Transverse colon (tissue), 4 donors: ENCODE data around the gene TNFRSF18. TPM values are rescaled to one million over a fixed set of nuclear protein-coding genes. Genes with fewer than 3 reads are reported as not detected.

Experiments used
- DNase-seq: peaks from one replicate; pipeline ENCODE4 v3.0.0-alpha.2; 2019
- H3K27ac ChIP-seq, 4 donors: fragments of 200-600 bp; sonication (generic); 2 replicates each; pipeline ENCODE4 v1.5.1; 2016 to 2018; ENCODE audit warnings: inconsistent platforms in 4 of 4
- H3K27me3 ChIP-seq: fragments of 200-600 bp; sonication (generic); 2 replicates; pipeline ENCODE4 v1.5.1; 2017; ENCODE audit warnings: inconsistent platforms
- H3K36me3 ChIP-seq, 4 donors: fragments of 200-600 bp; sonication (generic); 2 replicates each; pipeline ENCODE4 v1.5.1; 2017 to 2019; ENCODE audit warnings: inconsistent platforms in 4 of 4
- H3K4me1 ChIP-seq, 4 donors: fragments of 200-600 bp; sonication (generic); 2 replicates each; pipeline ENCODE4 v1.5.1; 2017 to 2020; ENCODE audit warnings: inconsistent platforms in 4 of 4
- H3K4me3 ChIP-seq, 4 donors: fragments of 200-600 bp; sonication (generic); 1 replicate in 1 of 4; 2 replicates in 3 of 4; pipeline versions ENCODE4 v1.5.1 to v1.6.1; 2017 to 2019; ENCODE audit warnings: inconsistent platforms in 4 of 4
- H3K9me3 ChIP-seq, 2 donors: fragments of 200-600 bp; sonication (generic); 2 replicates each; pipeline ENCODE4 v1.5.1; 2017 to 2019; ENCODE audit warnings: inconsistent platforms in 2 of 2
- EP300 ChIP-seq: sonication (generic); formaldehyde crosslinking; IDR thresholded peaks from one replicate; pipeline ENCODE4 v1.6.1; 2017; ENCODE audit warnings: antibody characterized with exemption, low read depth
- POLR2A ChIP-seq: fragments of 450-650 bp; IDR thresholded peaks from one replicate; pipeline ENCODE4 v1.6.1; 2016; ENCODE audit warnings: antibody characterized with exemption, mild to moderate bottlenecking, moderate library complexity
- POLR2AphosphoS5 ChIP-seq, 3 donors: sonication (generic); formaldehyde crosslinking; IDR thresholded peaks; one replicate each; pipeline ENCODE4 v1.6.1; 2016; ENCODE audit warnings: antibody characterized with exemption in 3 of 3
- WGBS, 2 donors: methylation state at CpG; one replicate each; pipeline ENCODE4 v1.1.5; 2018; ENCODE audit warnings: low coverage in 1 of 2; 5-methylcytosine and 5-hydroxymethylcytosine counted together
- in situ Hi-C, 4 donors: fragments of 200-750 bp; cut with MboI; loops; one replicate each; pipeline versions ENCODE4 v1.15.0 to v1.15.1; 2017; ENCODE audit warnings: low sequenced_read_pairs in 3 of 4, low pct_ligation_motif_present in 1 of 4, low pct_unique_long_range_greater_than_20kb in 1 of 4
- intact Hi-C: fragments of 100-400 bp; cut with DNase I; formaldehyde crosslinking; loops from one replicate; pipeline ENCODE4 v1.15.1; 2023; ENCODE audit warnings: low total_unique reads
- total RNA-seq, 4 donors: library from RNA; depleted of rRNA; stranded (reverse); fragments of >200 nt; gene quantifications; one replicate each; pipeline ENCODE4 v1.1.0, GENCODE V29; 2016
- TF ChIP-seq, protein P1 (sequence below), 5 experiments: fragments of 200-600 bp in 3 of 5; fragments of 450-650 bp in 2 of 5; sonication (generic) in 3 of 5; IDR thresholded peaks; 1 replicate in 2 of 5; 2 replicates in 3 of 5; pipeline ENCODE4 v1.5.1; 2016 to 2017; ENCODE audit warnings: antibody characterized with exemption in 5 of 5, inconsistent platforms in 3 of 5, mild to moderate bottlenecking in 2 of 5, moderate library complexity in 1 of 5

The TNFRSF18 gene, protein sequence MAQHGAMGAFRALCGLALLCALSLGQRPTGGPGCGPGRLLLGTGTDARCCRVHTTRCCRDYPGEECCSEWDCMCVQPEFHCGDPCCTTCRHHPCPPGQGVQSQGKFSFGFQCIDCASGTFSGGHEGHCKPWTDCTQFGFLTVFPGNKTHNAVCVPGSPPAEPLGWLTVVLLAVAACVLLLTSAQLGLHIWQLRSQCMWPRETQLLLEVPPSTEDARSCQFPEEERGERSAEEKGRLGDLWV
- total RNA-seq = 1 to 10 TPM in 2 of 4 donors, not detected in 2; 3.3 to 7.9 TPM

GRCh38 chr1:1206376-1206965 lies at the start of gene TNFRSF18:
Gene TNFRSF18, minus strand, starts transcription at chr1:1206592. Its CDS starts 21 bp downstream, at chr1:1206571.
- TF ChIP-seq, protein P1, sequence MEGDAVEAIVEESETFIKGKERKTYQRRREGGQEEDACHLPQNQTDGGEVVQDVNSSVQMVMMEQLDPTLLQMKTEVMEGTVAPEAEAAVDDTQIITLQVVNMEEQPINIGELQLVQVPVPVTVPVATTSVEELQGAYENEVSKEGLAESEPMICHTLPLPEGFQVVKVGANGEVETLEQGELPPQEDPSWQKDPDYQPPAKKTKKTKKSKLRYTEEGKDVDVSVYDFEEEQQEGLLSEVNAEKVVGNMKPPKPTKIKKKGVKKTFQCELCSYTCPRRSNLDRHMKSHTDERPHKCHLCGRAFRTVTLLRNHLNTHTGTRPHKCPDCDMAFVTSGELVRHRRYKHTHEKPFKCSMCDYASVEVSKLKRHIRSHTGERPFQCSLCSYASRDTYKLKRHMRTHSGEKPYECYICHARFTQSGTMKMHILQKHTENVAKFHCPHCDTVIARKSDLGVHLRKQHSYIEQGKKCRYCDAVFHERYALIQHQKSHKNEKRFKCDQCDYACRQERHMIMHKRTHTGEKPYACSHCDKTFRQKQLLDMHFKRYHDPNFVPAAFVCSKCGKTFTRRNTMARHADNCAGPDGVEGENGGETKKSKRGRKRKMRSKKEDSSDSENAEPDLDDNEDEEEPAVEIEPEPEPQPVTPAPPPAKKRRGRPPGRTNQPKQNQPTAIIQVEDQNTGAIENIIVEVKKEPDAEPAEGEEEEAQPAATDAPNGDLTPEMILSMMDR (IDR thresholded peaks at IDR 0.05) = no peak
- TF ChIP-seq POLR2AphosphoS5 (IDR thresholded peaks at IDR 0.05) = peak in 1 of 3 donors; percentile 32
- Histone ChIP-seq H3K4me3 (peak within 1 kb of the TSS in 2 of 4 donors; percentile 26 to 34), H3K36me3 (no peaks in the 10 kb centered on the region), H3K27me3 (peaks cover 76% of the 10 kb centered on the region), H3K4me1 (peaks cover 7 to 31% (median 19%) of the 10 kb centered on the region in 4 donors), H3K9me3 (no peaks in the 10 kb centered on the region), H3K27ac (peak within 1 kb of the TSS in 3 of 4 donors; percentile 25 to 81 (median 44))
- intact Hi-C loops (no loop called here), in situ Hi-C loops (no loop called here)
- peak; percentile 75 for DNase-seq
- 9% methylated on average over 44 of the region's 49 CpGs; no CpG with 5 or more reads in 1 of the 2 donors for WGBS, 2 donors

DNA sequence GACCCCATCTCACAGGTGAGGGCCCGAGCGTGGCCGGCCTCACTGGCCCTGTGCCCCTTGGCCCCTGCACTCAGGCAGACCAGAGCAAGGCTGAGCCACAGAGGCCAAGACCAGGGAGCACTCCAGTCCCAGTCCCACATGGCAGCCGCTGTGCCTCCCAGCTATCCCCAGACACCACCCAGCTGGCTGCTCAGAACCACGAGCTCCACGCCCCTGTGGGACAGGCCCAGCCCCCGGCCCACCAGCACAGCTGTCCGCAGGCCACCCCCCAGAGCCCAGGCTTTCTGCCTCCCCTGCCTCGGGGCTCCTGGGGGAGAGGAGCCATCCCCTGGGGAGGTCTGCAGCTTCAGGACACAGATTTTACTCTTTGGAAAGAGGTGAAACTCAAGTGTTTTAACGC lies 49.2 kb upstream of the TNFRSF18 start:
- Histone ChIP-seq H3K9me3 (no peaks in the 10 kb centered on the region), H3K36me3 (peaks cover 0 to 15% (median 7%) of the 10 kb centered on the region in 4 donors), H3K27me3 (no peaks in the 10 kb centered on the region), H3K4me3 (no peak overlapping the region), H3K4me1 (peaks cover 0 to 2% (median 0%) of the 10 kb centered on the region in 4 donors), H3K27ac (no peak overlapping the region)
- intact Hi-C loops = no loop called here
- TF ChIP-seq POLR2A (no peak), EP300 (no peak), POLR2AphosphoS5 (IDR thresholded peaks at IDR 0.05) (no peak)
- TF ChIP-seq, protein P1 (IDR thresholded peaks at IDR 0.05) = no peak
- in situ Hi-C loops = loop anchor here in 1 of 4 donors (25.0 kb wide), 1 partner anchor 143 kb away; the partner anchor contains the start of gene C1orf159
- WGBS, 2 donors = 88 to 100% methylated on average over 1 to 10 of the region's 10 CpGs
- no peak for DNase-seq

DNA sequence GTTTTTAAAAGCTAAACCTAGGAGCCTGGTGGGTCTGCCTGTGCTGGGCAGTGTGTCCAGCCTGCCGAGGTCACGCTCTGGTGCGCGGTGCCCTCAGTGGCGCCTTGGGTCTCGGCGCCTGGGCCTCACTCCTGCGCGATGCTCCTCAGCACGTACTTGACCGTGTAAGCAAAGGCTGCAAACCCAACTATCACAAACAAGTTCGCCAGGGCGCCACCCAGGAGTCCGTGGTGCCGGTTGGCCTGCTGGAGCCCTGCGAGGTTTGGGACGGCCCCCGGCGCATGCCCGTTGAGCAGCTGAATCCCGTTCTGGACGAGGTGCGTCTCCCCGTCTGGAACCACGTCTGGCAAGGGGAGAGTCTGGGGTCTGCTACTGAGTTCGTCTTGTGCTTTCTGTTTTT lies 48.7 kb upstream of the TNFRSF18 start:
- Histone ChIP-seq H3K36me3 (peaks cover 0 to 15% (median 7%) of the 10 kb centered on the region in 4 donors), H3K4me3 (no peak overlapping the region), H3K27ac (no peak overlapping the region), H3K4me1 (peaks cover 0 to 5% (median 0%) of the 10 kb centered on the region in 4 donors), H3K27me3 (no peaks in the 10 kb centered on the region), H3K9me3 (no peaks in the 10 kb centered on the region)
- intact Hi-C loops = no loop called here
- no peak for TF ChIP-seq EP300
- no peak for TF ChIP-seq POLR2A
- no peak for TF ChIP-seq POLR2AphosphoS5 (IDR thresholded peaks at IDR 0.05)
- TF ChIP-seq, protein P1 (IDR thresholded peaks at IDR 0.05) = no peak
- WGBS, 2 donors = 93% methylated on average over 26 of the region's 26 CpGs; no CpG with 5 or more reads in 1 of the 2 donors
- DNase-seq = no peak
- in situ Hi-C loops = loop anchor here in 1 of 4 donors (25.0 kb wide), 1 partner anchor 143 kb away; the partner anchor contains the start of gene C1orf159

- no peak overlapping the region for H3K4me3 ChIP-seq
- in situ Hi-C loops = loop anchor here in 1 of 4 donors (25.0 kb wide), 1 partner anchor 142 kb away; the partner anchor contains the start of gene C1orf159
- DNase-seq = no peak
- no peaks in the 10 kb centered on the region for H3K27me3 ChIP-seq
- WGBS, 2 donors = 89% methylated on average over 21 of the region's 21 CpGs; no CpG with 5 or more reads in 1 of the 2 donors
- intact Hi-C loops = no loop called here
- TF ChIP-seq POLR2A = no peak
- no peak for TF ChIP-seq EP300
- TF ChIP-seq, protein P1 (IDR thresholded peaks at IDR 0.05) = no peak
- no peak for TF ChIP-seq POLR2AphosphoS5 (IDR thresholded peaks at IDR 0.05)
- no peak overlapping the region for H3K27ac ChIP-seq
- peaks cover 0 to 5% (median 0%) of the 10 kb centered on the region in 4 donors for H3K4me1 ChIP-seq
- H3K9me3 ChIP-seq = no peaks in the 10 kb centered on the region
- H3K36me3 ChIP-seq = peaks cover 0 to 15% (median 7%) of the 10 kb centered on the region in 4 donors
Measured at GRCh38 chr1:1254667-1254998, 48.2 kb upstream of the TNFRSF18 start.
